Tibial nerve (tissue), 4 donors: ENCODE results near the gene C12orf50.

Experiments used
- EP300 ChIP-seq, 2 donors: sonication (generic); formaldehyde crosslinking; IDR thresholded peaks; one replicate each; pipeline ENCODE4 v1.6.1; 2017; ENCODE audit warnings: antibody characterized with exemption in 2 of 2, mild to moderate bottlenecking in 1 of 2
- TF ChIP-seq, protein P1 (sequence below), 5 experiments: fragments of 200-600 bp in 3 of 5; fragments of 450-650 bp in 2 of 5; sonication (generic) in 3 of 5; IDR thresholded peaks; one replicate each; pipeline ENCODE4 v1.5.1; 2016 to 2019; ENCODE audit warnings: antibody characterized with exemption in 5 of 5, mild to moderate bottlenecking in 3 of 5, moderate library complexity in 2 of 5

DNA sequence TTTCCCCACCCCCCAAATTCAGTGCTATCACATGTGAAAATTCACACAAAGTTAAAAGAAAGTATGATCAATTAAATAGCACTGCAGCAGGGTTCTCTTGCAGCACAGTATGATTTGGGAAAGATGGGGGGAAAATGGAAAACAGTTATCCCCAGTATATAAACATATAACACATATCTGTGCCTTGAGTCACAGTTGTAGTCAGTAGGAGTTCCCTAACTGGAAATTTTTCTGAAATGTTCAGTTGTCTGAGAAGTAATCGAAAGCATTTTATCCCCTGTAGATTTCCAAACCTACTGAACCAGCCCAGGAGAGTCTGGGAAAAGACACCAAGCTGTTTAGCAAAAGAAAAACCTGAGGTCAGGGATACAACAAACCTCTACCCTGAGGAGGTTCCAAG lies 47.0 kb downstream of the C12orf50 start:
- TF ChIP-seq, protein P1, sequence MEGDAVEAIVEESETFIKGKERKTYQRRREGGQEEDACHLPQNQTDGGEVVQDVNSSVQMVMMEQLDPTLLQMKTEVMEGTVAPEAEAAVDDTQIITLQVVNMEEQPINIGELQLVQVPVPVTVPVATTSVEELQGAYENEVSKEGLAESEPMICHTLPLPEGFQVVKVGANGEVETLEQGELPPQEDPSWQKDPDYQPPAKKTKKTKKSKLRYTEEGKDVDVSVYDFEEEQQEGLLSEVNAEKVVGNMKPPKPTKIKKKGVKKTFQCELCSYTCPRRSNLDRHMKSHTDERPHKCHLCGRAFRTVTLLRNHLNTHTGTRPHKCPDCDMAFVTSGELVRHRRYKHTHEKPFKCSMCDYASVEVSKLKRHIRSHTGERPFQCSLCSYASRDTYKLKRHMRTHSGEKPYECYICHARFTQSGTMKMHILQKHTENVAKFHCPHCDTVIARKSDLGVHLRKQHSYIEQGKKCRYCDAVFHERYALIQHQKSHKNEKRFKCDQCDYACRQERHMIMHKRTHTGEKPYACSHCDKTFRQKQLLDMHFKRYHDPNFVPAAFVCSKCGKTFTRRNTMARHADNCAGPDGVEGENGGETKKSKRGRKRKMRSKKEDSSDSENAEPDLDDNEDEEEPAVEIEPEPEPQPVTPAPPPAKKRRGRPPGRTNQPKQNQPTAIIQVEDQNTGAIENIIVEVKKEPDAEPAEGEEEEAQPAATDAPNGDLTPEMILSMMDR (IDR thresholded peaks at IDR 0.05), result no peak
- no peak for TF ChIP-seq EP300 (IDR thresholded peaks at IDR 0.05)
